GM20000 (cell line): ENCODE results near the gene CDC123.

Experiments used
- DNase-seq: peaks from one replicate; pipeline ENCODE4 v3.0.0; 2012; ENCODE audit warnings: low spot score
- CTCF ChIP-seq: IDR thresholded peaks from 2 replicates; pipeline ENCODE4 v1.5.1; 2012; ENCODE audit warnings: mild to moderate bottlenecking, control low read depth; ENCODE audit errors: extremely low read depth, missing control alignments

CDC123 gene

GRCh38 chr10:12251581-12251980 lies 55.6 kb downstream of the CDC123 start:
- TF ChIP-seq CTCF, result no peak
- no peak for DNase-seq

- TF ChIP-seq CTCF, result peak; percentile 46
- DNase-seq, result peak; percentile 69
Observed at GRCh38 chr10:12252882-12253546, 57.0 kb downstream of the CDC123 start.

GRCh38 chr10:12255048-12255447 lies 59.1 kb downstream of the CDC123 start:
- no peak for TF ChIP-seq CTCF
- no peak for DNase-seq

GRCh38 chr10:12259988-12260387 lies 64.0 kb downstream of the CDC123 start:
- DNase-seq, result no peak
- TF ChIP-seq CTCF, result no peak

- TF ChIP-seq CTCF, result no peak
- DNase-seq, result no peak
Observed at GRCh38 chr10:12262278-12262981, 66.4 kb downstream of the CDC123 start.

- peak; percentile 91 for DNase-seq
- TF ChIP-seq CTCF, result peak; percentile 82
Observed at GRCh38 chr10:12264204-12264940, 68.4 kb downstream of the CDC123 start.

GRCh38 chr10:12269056-12269455 lies 73.1 kb downstream of the CDC123 start:
- peak; percentile 20 for DNase-seq
- TF ChIP-seq CTCF, result no peak
